Measurements from ENCODE around the gene HUNK. TPM values are rescaled to one million over a fixed set of nuclear protein-coding genes. Genes with fewer than 3 reads are reported as not detected.

The HUNK gene
- total RNA-seq, 1 experiment from 2014 or later, result 7.0 TPM

- Mint-ChIP-seq H3K9me3 (no peaks in the 10 kb centered on the region), H3K4me1 (peaks cover 10% of the 10 kb centered on the region; the same call in 1 of the 2 replicates), H3K36me3 (no peaks in the 10 kb centered on the region), H3K27ac (no peak overlapping the region), H3K27me3 (ENCODE audit: low read depth) (peaks cover 17% of the 10 kb centered on the region), H3K4me3 (no peak overlapping the region)
- DNase-seq (ENCODE audit: low spot score) (no peak), ATAC-seq (no peak)
- TF ChIP-seq ZNF416 (CRISPR knock-in tag; IDR thresholded peaks at IDR 0.05) (no peak), SP1 (CRISPR knock-in tag; conservative IDR thresholded peaks at IDR 0.05) (no peak), AFF4 (CRISPR knock-in tag; IDR thresholded peaks at IDR 0.05; ENCODE audit: borderline replicate concordance) (no peak), CTCF (IDR thresholded peaks at IDR 0.05) (no peak)
- TF ChIP-seq, protein P1, sequence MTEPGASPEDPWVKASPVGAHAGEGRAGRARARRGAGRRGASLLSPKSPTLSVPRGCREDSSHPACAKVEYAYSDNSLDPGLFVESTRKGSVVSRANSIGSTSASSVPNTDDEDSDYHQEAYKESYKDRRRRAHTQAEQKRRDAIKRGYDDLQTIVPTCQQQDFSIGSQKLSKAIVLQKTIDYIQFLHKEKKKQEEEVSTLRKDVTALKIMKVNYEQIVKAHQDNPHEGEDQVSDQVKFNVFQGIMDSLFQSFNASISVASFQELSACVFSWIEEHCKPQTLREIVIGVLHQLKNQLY (CRISPR knock-in tag; IDR thresholded peaks at IDR 0.05), result no peak
- ChIA-PET POLR2A (no interaction called here), CTCF (no interaction called here)
These were observed 64.5 kb downstream of the HUNK start for GRCh38 chr21:31937303-31937702.

GRCh38 chr21:31938330-31939301, 65.8 kb downstream of the HUNK start:
- Mint-ChIP-seq H3K27ac (no peak overlapping the region), H3K4me3 (no peak overlapping the region), H3K4me1 (peaks cover 18% of the 10 kb centered on the region), H3K9me3 (no peaks in the 10 kb centered on the region), H3K27me3 (ENCODE audit: low read depth) (peaks cover 28% of the 10 kb centered on the region), H3K36me3 (no peaks in the 10 kb centered on the region)
- DNase-seq (ENCODE audit: low spot score) (no peak), ATAC-seq (no peak)
- ChIA-PET CTCF (no interaction called here), POLR2A (no interaction called here)
- TF ChIP-seq FOXK1 (CRISPR knock-in tag; IDR thresholded peaks at IDR 0.05), result no peak
- TF ChIP-seq, protein P2, sequence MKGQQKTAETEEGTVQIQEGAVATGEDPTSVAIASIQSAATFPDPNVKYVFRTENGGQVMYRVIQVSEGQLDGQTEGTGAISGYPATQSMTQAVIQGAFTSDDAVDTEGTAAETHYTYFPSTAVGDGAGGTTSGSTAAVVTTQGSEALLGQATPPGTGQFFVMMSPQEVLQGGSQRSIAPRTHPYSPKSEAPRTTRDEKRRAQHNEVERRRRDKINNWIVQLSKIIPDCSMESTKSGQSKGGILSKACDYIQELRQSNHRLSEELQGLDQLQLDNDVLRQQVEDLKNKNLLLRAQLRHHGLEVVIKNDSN (CRISPR knock-in tag; IDR thresholded peaks at IDR 0.05), result no peak
- TF ChIP-seq, protein P3, sequence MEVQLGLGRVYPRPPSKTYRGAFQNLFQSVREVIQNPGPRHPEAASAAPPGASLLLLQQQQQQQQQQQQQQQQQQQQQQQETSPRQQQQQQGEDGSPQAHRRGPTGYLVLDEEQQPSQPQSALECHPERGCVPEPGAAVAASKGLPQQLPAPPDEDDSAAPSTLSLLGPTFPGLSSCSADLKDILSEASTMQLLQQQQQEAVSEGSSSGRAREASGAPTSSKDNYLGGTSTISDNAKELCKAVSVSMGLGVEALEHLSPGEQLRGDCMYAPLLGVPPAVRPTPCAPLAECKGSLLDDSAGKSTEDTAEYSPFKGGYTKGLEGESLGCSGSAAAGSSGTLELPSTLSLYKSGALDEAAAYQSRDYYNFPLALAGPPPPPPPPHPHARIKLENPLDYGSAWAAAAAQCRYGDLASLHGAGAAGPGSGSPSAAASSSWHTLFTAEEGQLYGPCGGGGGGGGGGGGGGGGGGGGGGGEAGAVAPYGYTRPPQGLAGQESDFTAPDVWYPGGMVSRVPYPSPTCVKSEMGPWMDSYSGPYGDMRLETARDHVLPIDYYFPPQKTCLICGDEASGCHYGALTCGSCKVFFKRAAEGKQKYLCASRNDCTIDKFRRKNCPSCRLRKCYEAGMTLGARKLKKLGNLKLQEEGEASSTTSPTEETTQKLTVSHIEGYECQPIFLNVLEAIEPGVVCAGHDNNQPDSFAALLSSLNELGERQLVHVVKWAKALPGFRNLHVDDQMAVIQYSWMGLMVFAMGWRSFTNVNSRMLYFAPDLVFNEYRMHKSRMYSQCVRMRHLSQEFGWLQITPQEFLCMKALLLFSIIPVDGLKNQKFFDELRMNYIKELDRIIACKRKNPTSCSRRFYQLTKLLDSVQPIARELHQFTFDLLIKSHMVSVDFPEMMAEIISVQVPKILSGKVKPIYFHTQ (CRISPR knock-in tag; IDR thresholded peaks at IDR 0.05), result no peak
- no peak for TF ChIP-seq NFATC4 (CRISPR knock-in tag; IDR thresholded peaks at IDR 0.05)
- no peak for TF ChIP-seq ZNF263 (CRISPR knock-in tag; IDR thresholded peaks at IDR 0.05; ENCODE audit: low read depth)
- no peak for TF ChIP-seq FOXJ3 (CRISPR knock-in tag; IDR thresholded peaks at IDR 0.05; ENCODE audit: borderline replicate concordance)
- no peak for TF ChIP-seq GABPB1 (CRISPR knock-in tag; IDR thresholded peaks at IDR 0.05)
- TF ChIP-seq JUN (CRISPR knock-in tag; IDR thresholded peaks at IDR 0.05), result no peak
- TF ChIP-seq STAT6 (CRISPR knock-in tag; conservative IDR thresholded peaks at IDR 0.05; ENCODE audit: low read depth), result no peak
- no peak for TF ChIP-seq SOX15 (CRISPR knock-in tag; IDR thresholded peaks at IDR 0.05)
- no peak for TF ChIP-seq RELA (CRISPR knock-in tag; IDR thresholded peaks at IDR 0.05; ENCODE audit: borderline replicate concordance)
- TF ChIP-seq NR1H2 (CRISPR knock-in tag; IDR thresholded peaks at IDR 0.05), result no peak
- TF ChIP-seq, protein P4, sequence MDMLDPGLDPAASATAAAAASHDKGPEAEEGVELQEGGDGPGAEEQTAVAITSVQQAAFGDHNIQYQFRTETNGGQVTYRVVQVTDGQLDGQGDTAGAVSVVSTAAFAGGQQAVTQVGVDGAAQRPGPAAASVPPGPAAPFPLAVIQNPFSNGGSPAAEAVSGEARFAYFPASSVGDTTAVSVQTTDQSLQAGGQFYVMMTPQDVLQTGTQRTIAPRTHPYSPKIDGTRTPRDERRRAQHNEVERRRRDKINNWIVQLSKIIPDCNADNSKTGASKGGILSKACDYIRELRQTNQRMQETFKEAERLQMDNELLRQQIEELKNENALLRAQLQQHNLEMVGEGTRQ (CRISPR knock-in tag; IDR thresholded peaks at IDR 0.05), result no peak
- no peak for TF ChIP-seq RORB (CRISPR knock-in tag; IDR thresholded peaks at IDR 0.05)
